KBM-7 (cell line): ENCODE data around the gene HELZ.
"Not testable (repeated sequence)": the region's sequence is repeated elsewhere in the genome, so short reads cannot be mapped to it uniquely, and the experiment has no call there.

Experiments used
- DNase-seq: peaks from one replicate; pipeline ENCODE4 v3.0.0-alpha.2; 2015
- in situ Hi-C: fragments of 300-500 bp; cut with MboI; formaldehyde crosslinking; loops from 2 replicates; pipeline ENCODE4 v1.14.3; 2020; ENCODE audit warnings: low sequenced_read_pairs, low pct_unique_long_range_greater_than_20kb, mixed read lengths

Gene HELZ

DNA sequence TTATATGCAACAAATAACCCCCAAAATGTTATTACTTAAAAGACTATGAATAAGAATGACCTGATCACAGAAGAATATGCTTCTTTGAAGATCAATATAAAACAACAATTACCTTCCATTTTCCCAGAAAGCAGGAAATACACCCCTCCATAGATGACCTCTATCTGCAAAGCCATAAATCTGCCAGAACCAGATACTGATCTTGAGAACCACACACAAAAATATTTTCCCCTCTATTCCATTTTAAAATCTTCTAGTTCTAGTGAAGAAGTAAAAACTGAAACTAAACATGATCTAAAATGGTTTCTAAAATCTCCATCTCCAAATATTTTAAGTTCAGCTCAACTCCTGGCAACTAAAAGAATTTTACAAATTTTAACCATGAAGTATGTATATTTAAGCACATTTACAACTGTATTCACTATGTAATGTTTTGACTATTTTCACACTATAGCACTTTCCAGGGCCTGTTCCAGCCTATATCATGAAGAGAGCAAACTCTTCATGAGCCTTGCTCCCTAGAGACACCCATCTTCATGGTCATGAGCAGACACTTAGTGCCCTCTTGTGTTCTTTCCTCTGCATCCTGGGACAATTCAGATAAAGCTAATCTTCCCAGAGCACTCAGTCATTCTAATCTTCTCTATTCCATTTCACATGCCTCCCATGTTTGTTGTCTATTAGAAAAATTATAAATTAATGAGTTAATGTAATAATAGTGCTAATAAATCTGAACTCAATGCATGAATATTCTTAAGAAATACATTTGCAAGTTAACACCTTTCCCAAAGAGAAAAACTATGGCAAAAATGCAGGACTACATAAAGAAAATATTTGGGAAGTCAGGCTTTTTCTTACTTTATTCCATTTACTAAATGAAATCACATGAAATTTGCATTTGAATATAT is 87.0 kb downstream of the HELZ start:
- in situ Hi-C loops, result no loop called here
- peak; percentile 42 for DNase-seq

DNA sequence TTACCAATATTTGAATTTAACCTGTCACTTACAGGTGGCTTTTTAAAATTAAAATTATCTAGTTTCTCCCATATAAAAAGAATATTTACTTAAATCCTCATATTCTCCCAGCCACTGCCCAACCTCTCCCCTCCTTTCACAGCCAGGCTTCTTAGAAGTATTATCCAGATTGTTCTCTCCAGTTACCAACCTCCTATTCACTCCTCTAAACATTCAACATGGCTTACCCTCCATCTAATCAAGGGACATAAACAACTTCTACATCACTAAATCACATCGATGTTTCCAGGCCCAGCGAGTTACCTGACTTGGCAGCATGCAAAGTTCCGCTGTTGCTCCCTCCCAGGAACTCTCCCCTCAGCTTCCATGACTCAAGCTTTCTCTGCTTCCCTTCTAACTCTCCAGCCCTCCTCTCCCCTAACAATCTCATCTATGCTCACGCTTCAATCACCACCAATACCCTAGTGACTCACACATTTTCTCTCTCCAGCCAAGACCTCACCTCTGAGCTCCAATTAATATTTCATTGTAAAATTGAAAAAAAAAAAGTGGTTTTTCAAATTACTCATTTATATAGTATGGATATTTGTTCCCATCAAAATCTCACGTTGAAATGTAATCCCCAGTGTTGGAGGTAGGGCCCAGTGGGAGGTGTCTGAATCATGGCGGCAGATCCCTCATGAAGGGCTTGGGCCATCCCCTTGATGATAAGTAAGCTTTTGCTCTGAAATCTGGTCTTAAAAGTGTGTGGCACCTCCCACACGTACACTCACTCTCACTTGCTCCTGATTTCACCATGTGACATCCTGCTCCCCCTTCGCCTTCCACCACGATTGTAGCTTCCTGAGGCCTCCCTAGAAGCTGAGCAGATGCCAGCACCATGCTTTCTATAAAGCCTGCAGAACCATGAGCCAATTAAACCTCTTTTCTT is 88.5 kb downstream of the HELZ start:
- in situ Hi-C loops, result no loop called here
- DNase-seq, result peak; percentile 50

DNA sequence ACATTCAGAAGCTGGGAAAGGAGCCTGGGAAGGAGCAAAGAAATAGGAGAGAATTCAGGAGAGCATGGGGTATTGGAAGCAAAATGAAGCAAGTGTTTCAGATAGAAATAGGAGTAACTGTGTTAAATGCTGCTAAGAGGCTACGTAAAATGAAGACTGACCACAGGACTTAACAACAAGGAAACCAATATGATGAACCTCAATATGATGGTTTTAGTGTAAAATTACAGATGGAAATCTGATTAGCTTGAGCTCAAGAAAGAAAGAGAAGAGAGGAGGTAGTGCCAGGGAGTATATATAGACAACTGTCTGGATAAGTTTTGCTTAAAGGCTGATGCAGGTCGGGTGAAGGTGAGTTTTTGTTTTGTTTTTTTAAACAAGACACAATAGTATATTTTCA is 92.2 kb downstream of the HELZ start:
- DNase-seq, result no peak
- in situ Hi-C loops, result no loop called here

DNA sequence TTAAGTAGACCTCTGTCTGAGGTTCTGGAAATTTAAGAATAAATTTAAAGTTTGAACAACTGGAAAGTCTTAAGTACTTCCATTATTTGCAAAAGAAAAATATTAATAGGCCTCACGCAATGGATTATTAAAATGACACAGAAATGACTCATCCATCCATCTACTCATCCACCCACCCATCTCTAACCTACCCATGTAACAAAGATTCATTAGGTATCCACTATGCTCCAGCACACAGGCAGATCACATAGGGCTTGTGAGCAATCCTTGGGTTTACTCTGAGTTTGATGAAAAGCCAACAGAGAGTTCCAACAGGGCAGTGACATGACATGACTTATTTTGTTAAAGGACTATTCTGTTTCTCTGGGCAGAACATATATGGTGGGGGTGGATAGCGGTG is 93.3 kb downstream of the HELZ start:
- in situ Hi-C loops, result no loop called here
- no peak for DNase-seq

DNA sequence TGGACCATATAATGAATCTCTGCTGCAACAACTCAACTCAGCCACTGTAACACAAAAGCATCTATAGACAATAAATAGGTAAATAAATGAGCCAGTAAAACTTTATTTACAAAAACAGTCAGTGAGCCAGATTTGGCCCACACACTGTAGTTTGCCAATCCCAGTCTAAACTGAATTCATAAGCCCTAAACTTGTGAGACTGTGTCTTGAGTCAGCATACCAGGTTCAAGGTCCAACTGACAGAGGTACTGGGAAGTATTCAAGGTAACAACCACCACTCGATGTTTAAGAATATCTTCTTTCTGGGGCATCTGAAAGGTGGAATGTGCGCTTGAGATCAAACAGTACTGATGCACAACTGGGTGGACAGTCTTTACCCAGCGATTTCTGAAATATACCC is 94.2 kb downstream of the HELZ start:
- in situ Hi-C loops, result no loop called here
- DNase-seq, result no peak

DNA sequence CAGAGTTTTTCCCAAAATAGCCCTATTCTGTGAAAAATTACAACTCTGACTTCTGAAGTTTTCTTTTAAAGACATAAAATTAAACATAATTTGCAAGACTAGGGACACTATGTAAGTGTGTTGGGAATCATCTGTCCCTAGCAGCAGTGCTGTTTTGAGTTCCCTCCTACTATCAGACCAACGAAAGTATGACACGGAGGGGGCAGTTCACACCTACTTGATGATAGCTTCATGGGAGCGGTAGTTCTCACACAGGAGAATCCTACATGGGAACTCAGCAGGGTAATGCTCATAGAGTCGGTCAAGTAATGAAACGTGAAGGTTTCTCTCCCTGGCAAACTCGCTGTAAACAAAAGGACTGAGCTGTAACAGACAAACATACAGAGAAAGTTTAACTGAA is 96.6 kb downstream of the HELZ start:
- in situ Hi-C loops, result no loop called here
- no peak for DNase-seq

DNA sequence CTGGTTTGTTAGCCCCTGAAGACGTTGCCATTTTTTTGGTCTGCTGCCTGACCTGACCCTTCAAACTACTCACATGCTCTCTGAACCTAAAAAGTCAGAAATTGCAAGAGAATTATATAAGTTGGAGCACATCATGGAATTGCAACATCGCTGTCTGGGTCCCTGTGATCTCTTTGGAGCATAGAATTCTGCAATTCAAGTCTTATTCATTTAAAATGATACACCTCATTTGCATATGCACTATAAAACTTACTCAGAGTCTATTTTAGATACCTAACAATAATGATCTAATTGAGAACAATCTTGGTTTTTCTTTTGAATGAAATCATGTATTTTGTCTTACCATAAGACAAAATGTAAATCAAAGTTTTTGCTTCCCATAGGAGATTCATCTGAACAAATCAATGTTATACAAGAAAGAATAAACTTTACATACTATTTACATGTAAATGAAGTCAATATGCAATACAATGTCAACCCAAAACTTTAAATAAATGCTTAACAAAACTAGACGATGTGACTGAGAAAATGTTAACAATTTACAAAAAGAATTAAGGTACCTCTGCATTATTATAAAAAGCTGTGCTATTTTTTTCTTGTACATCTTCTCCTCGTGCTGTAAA is 99.7 kb downstream of the HELZ start:
- in situ Hi-C loops, result no loop called here
- no peak for DNase-seq

DNA sequence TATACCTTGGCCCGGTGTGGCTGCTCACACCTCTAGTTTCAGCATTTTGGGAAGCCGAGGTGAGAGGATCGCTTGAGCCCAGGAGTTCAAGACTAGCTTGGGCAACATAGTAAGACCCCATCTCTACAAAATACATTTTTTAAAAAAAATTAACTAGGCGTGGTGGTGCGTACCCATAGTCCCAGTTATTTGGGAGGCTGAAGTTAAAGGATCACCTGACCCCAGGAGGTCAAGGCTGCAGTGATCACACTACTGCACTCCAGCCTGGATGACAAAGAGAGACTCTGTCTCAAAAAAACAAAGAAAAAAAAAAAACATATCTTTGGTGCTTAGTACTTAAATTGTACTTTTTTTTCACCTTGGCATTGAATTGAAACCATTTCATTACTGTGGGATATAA is 101.7 kb downstream of the HELZ start:
- no peak for DNase-seq
- in situ Hi-C loops, result no loop called here

DNA sequence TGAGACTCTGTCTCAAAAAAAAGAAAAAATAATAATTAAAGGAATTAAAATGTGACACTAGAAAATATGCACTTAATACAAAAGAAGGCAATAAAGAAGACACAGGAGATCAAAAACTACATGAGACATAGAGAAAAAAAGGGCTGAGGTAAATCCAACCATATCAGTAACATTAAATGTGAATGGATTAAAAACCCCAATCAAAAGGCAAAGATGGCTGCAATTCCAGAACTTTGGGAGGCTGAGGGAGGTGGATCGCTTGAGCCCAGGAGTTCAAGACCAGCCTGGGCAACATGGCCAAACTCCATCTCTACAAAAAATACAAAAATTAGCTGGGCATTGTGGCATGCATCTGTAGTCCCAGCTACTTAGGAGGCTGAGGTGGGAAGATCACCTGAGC is 103.0 kb downstream of the HELZ start:
- in situ Hi-C loops, DNase-seq: not testable (repeated sequence)

DNA sequence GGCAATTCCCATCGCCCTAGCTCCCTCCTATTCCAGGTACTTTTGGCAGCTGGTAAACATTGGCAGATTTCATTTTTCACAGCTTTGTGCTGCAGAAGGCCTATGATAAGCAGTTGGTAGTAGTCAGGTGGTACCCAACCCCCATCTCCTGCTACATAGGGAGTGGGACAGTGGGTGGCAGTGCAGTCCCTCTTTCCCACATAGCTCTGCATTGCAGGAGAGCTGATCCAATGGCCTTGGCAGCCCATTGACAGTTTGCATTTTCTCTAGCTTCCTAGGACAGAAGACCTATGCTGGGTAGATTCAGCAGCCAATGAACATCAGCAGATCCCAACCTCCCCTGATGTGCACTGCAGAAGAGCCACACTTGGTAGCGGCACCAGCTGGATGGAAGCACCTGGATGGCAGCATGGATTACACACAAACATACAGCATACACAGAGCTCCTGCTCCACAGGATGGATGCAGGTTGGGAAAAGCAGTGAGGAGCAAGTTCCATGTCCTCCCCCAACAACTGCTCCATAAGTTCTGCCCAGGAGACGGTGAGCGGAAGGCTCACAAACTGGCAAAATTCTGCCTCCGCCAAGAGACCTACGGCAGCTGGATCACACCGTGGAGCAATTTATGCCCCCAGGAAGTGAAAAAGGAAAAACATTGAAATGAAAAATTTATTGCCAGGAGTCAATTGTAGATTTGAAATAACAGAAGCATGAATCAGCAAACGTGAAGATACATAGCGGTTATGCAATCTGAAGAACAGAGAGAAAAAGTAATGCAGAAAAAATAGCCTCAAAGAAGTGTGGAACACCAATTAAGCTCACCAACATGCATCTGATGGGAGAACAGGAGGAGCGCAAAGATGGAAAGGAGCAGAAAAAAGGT is 105.0 kb downstream of the HELZ start:
- peak; percentile 20 for DNase-seq
- in situ Hi-C loops, result no loop called here

DNA sequence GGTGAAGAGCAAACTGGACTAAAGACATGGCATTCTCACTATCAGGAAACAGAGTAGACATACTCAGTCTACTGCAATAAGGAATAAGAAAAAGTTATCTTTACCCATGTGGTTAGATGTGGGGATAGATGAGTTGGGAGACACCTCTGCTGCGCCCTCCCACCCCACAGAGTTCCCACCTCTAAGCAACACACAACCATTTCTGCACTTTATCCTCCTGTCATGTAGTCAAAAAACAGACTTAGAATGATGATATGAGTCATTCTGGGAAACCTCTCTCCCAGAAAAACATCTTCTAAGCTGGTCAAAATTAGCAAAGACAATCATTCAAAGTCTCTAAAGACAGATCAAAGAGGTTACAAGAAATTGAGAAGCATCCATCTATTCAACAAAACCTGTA is 105.7 kb downstream of the HELZ start:
- DNase-seq, result no peak
- in situ Hi-C loops, result no loop called here

DNA sequence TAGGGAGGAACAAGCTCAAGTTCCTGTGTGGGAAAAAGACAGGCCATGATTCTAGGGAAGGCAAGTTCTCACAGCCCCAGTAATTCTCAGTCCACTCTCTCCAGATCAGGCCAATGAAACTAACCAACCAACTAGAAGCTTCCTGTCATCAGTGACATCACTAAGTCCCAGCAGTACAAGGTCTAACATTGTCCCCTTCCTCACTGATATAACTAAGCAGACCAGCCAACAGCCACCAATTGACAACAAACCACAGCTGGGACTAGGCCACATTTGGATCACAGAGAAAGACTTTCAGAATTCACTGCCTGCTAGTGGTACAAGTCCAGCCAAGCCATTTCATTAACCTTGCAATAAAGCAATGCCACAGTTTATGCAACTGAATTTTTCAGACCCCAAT is 106.6 kb downstream of the HELZ start:
- in situ Hi-C loops, result no loop called here
- DNase-seq, result no peak

DNA sequence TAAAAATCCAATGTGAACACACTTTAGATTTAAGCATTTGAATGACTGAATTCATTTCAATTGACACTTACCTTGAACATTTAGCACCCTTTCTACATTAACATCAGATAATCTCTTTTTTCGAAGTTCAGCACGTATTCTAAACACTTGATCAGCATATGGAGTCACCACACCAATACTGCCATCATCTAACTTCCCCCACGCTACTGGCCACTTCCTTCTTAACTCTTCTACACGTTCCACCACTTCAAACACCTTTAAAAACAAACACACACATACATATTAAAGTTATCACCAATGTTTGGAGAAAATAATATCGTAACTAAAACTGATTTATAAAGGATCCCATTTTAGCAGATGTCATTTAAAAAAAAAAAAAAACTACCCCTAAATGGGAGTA is 107.1 kb downstream of the HELZ start:
- in situ Hi-C loops, result no loop called here

DNA sequence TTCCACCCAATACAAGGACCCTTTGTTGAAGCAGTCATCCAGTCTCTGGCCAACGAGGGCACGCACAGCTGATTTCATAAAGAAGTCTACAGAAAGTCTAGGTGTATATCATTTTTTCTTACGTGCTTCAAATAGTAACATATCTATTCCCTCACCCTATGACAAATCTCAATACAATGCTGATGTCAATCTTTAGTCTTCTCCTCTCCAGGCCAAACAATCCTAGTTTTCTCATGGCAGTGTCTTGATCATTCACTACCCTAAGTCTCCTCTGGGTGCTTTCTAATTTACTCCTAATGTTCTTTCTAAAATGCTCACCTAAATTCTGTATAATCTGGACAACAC is 108.0 kb downstream of the HELZ start:
- DNase-seq, result no peak
- in situ Hi-C loops, result no loop called here

More for the DNA sequence above, 107.1 kb downstream of the HELZ start:
- DNase-seq, result no peak

DNA sequence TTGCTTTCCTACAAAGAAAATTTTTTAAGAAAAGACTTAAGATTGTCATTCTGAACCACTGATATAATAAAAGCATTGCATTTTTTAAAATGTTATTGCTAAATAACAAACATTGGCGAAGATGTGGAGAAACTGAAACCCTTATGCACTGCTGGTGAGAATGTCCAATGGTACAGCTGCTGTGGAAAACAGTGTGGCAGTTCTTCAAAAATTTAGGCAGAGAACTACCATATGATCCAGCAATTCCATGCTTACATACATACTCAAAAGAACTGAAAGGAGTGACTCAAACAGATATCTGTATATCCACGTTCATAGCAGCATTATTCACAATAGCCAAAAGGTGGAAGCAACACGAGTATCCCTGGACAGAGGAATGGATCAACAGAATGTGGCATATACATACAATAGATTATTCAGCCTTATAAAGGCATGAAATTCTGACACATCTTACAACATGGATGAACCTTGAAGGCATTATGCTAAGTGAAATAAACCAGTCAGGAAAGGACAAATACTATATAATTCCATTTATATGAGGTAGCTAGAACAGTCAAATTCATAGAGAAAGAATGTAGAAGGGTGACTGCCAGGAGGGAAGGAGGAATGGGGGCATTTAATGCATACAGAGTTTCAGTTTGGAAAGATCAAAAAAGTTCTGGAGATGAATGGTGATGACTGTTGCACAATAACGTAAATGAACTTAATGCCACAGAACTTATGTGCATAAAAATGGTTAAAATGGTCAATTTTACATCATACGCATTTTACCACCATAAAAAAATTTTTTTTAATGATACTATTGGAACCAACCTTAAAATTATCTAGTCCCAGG is 108.6 kb downstream of the HELZ start:
- in situ Hi-C loops, result no loop called here
- no peak for DNase-seq

DNA sequence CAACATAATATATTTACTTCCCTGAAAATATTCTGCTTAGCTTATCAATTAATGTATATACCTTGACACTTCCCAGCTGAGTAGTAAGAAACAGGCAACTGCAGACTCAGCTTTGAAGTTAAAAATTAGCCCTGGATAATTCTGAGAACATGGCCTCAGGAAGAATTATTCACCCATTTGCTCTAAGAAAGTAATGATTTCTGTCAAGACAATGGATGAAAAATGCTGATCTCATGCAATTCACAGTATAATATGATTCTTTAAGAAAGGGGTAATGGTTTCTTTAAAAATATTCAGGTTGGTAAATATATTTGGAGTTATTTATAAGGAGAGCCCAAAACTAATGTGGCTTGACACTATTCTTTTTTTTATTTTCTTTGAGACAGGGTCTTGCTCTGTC is 111.8 kb downstream of the HELZ start:
- in situ Hi-C loops, result no loop called here
- no peak for DNase-seq

DNA sequence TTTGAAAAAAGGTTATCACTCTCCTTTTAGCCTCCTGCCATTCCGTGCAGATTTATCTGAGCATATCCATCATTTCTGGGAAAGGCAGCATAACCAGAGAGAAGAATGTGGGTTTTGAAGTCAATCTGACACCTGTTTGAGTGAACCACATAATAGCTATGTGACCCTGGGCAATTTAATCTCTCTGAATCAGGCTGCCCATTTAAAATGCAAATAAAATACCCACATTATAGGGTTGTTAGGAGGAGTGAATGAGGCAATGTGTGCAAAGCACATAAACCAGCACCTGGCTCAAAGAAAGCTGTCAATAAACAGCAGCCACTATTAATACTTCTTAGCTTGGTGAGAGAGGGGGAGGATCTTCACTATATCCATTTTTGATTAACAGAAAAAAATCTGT is 112.6 kb downstream of the HELZ start:
- in situ Hi-C loops, result no loop called here
- DNase-seq, result no peak

DNA sequence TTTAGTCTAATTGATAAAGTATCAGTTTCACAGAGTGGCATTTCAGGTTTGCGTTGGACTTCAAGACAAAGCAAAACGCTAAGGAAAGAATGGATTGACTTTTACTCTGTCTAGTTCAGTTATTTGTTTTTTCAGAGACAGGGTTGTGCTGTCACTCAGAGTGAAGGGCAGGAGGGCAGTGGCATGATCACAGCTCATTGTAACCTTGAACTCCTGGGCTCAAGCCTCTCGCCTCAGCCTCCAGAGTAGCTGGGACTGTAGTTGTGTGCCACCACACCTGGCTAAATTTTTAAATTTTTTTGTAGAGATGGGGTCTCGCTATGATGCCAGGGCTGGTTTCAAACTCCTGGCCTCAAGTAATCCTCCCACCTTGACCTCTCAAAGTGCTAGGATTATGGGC is 114.2 kb downstream of the HELZ start:
- DNase-seq, result no peak
- in situ Hi-C loops, result no loop called here
